Measurements from ENCODE around the gene CHMP2B. TPM values are rescaled to one million over a fixed set of nuclear protein-coding genes. Genes with fewer than 3 reads are reported as not detected.

CHMP2B gene
- total RNA-seq: 10 to 100 TPM; 31.2 to 33.9 TPM
- 55.6 TPM for polyA plus RNA-seq

GRCh38 chr3:87227104-87227834, at the start of gene CHMP2B:
Gene CHMP2B (plus strand): TSS chr3:87227309. CDS start chr3:87227523, 214 bp downstream.
- Mint-ChIP-seq H3K4me1 (peaks cover 44 to 52% (median 47%) of the 10 kb centered on the region in 3 donors), H3K27ac (peak within 1 kb of the TSS; percentile 93 to 99 (median 98)), H3K27me3 (peaks cover 3 to 8% of the 10 kb centered on the region in 2 donors), H3K36me3 (peaks cover 0 to 17% (median 2%) of the 10 kb centered on the region in 3 donors), H3K9me3 (no peaks in the 10 kb centered on the region), H3K4me3 (peak within 1 kb of the TSS; percentile 97 to 100 (median 99))
- peak; percentile 86 to 94 (median 90) for DNase-seq
- ChIA-PET CTCF (interaction anchor here (0.6 kb wide), 1 partner anchor 26 kb away, joined by 4 read pairs; no protein-coding TSS in a partner anchor), POLR2A (interaction anchor here (1.7 to 2.1 kb wide), 2 partner anchors 831 to 922 kb away, joined by 7 to 10 read pairs; partner anchors contain the start of genes C3orf38, CGGBP1 and ZNF654)
- Histone ChIP-seq H3K27me3 (ENCODE audit: insufficient read depth, low read length, poor library complexity, severe bottlenecking) (no peaks in the 10 kb centered on the region), H3K36me3 (ENCODE audit: insufficient read depth, low read length) (no peaks in the 10 kb centered on the region), H3K4me3 (ENCODE audit: low read length) (peak within 1 kb of the TSS; percentile 96), H3K27ac (ENCODE audit: low read depth, low read length) (peak within 1 kb of the TSS; percentile 89), H3K4me1 (ENCODE audit: insufficient read depth, low read length) (peaks cover 24% of the 10 kb centered on the region), H3K9me3 (ENCODE audit: low read length) (no peaks in the 10 kb centered on the region)

- no peaks in the 10 kb centered on the region for H3K27me3 ChIP-seq (ENCODE audit: insufficient read depth, low read length, poor library complexity, severe bottlenecking)
- H3K27ac ChIP-seq (ENCODE audit: low read depth, low read length): no peak overlapping the region
- no peaks in the 10 kb centered on the region for H3K4me1 ChIP-seq (ENCODE audit: insufficient read depth, low read length)
- peaks cover 0 to 2% (median 0%) of the 10 kb centered on the region in 5 donors for H3K9me3 Mint-ChIP-seq
- no peaks in the 10 kb centered on the region for H3K36me3 Mint-ChIP-seq
- POLR2A ChIA-PET: no interaction called here
- DNase-seq: no peak
- no peaks in the 10 kb centered on the region for H3K9me3 ChIP-seq (ENCODE audit: low read length)
- CTCF ChIA-PET: interaction anchor here (2.5 kb wide), 1 partner anchor 11 kb away, joined by 5 read pairs; no protein-coding TSS in a partner anchor
- no peak overlapping the region for H3K4me3 Mint-ChIP-seq
- no peak overlapping the region for H3K4me3 ChIP-seq (ENCODE audit: low read length)
- no peak overlapping the region for H3K27ac Mint-ChIP-seq
- H3K4me1 Mint-ChIP-seq: no peaks in the 10 kb centered on the region
- no peaks in the 10 kb centered on the region for H3K36me3 ChIP-seq (ENCODE audit: insufficient read depth, low read length)
- H3K27me3 Mint-ChIP-seq: peaks cover 5 to 8% of the 10 kb centered on the region in 2 donors
Observed at GRCh38 chr3:87179642-87180041, 47.5 kb upstream of the CHMP2B start.

- CTCF ChIA-PET: interaction anchor here (1.2 kb wide), 1 partner anchor 14 kb away, joined by 3 read pairs; no protein-coding TSS in a partner anchor
- Histone ChIP-seq H3K36me3 (ENCODE audit: insufficient read depth, low read length) (no peaks in the 10 kb centered on the region), H3K4me3 (ENCODE audit: low read length) (no peak overlapping the region), H3K9me3 (ENCODE audit: low read length) (no peaks in the 10 kb centered on the region), H3K4me1 (ENCODE audit: insufficient read depth, low read length) (no peaks in the 10 kb centered on the region), H3K27me3 (ENCODE audit: insufficient read depth, low read length, poor library complexity, severe bottlenecking) (no peaks in the 10 kb centered on the region), H3K27ac (ENCODE audit: low read depth, low read length) (no peak overlapping the region)
- Mint-ChIP-seq H3K27me3 (peaks cover 3 to 6% of the 10 kb centered on the region in 2 donors), H3K9me3 (peaks cover 0 to 2% (median 0%) of the 10 kb centered on the region in 5 donors), H3K36me3 (no peaks in the 10 kb centered on the region), H3K4me3 (no peak overlapping the region), H3K27ac (no peak overlapping the region), H3K4me1 (no peaks in the 10 kb centered on the region)
- DNase-seq: no peak
- POLR2A ChIA-PET: no interaction called here
Observed at GRCh38 chr3:87181551-87181950, 45.6 kb upstream of the CHMP2B start.

- Histone ChIP-seq H3K4me3 (ENCODE audit: low read length) (no peak overlapping the region), H3K27ac (ENCODE audit: low read depth, low read length) (no peak overlapping the region), H3K36me3 (ENCODE audit: insufficient read depth, low read length) (no peaks in the 10 kb centered on the region), H3K9me3 (ENCODE audit: low read length) (no peaks in the 10 kb centered on the region), H3K27me3 (ENCODE audit: insufficient read depth, low read length, poor library complexity, severe bottlenecking) (no peaks in the 10 kb centered on the region), H3K4me1 (ENCODE audit: insufficient read depth, low read length) (no peaks in the 10 kb centered on the region)
- H3K4me1 Mint-ChIP-seq: no peaks in the 10 kb centered on the region
- no peak overlapping the region for H3K4me3 Mint-ChIP-seq
- H3K27ac Mint-ChIP-seq: no peak overlapping the region
- no peaks in the 10 kb centered on the region for H3K36me3 Mint-ChIP-seq
- H3K27me3 Mint-ChIP-seq: peaks cover 6 to 7% of the 10 kb centered on the region in 2 donors
- peaks cover 0 to 2% (median 0%) of the 10 kb centered on the region in 5 donors for H3K9me3 Mint-ChIP-seq
- ChIA-PET POLR2A (no interaction called here), CTCF (no interaction called here)
- DNase-seq: no peak
Observed at GRCh38 chr3:87182023-87182422, 45.1 kb upstream of the CHMP2B start.

- Mint-ChIP-seq H3K9me3 (no peaks in the 10 kb centered on the region), H3K4me3 (no peak overlapping the region), H3K4me1 (no peaks in the 10 kb centered on the region), H3K27ac (no peak overlapping the region), H3K36me3 (no peaks in the 10 kb centered on the region), H3K27me3 (peaks cover 4 to 7% of the 10 kb centered on the region in 2 donors)
- Histone ChIP-seq H3K36me3 (ENCODE audit: insufficient read depth, low read length) (no peaks in the 10 kb centered on the region), H3K27me3 (ENCODE audit: insufficient read depth, low read length, poor library complexity, severe bottlenecking) (no peaks in the 10 kb centered on the region), H3K4me3 (ENCODE audit: low read length) (no peak overlapping the region), H3K9me3 (ENCODE audit: low read length) (no peaks in the 10 kb centered on the region), H3K27ac (ENCODE audit: low read depth, low read length) (no peak overlapping the region), H3K4me1 (ENCODE audit: insufficient read depth, low read length) (no peaks in the 10 kb centered on the region)
- CTCF ChIA-PET: no interaction called here
- no peak for DNase-seq
- POLR2A ChIA-PET: no interaction called here
Observed at GRCh38 chr3:87186608-87187159, 40.4 kb upstream of the CHMP2B start.

- H3K9me3 Mint-ChIP-seq: no peaks in the 10 kb centered on the region
- CTCF ChIA-PET: no interaction called here
- POLR2A ChIA-PET: no interaction called here
Observed at GRCh38 chr3:87191175-87191574, 35.9 kb upstream of the CHMP2B start.

GRCh38 chr3:87191641-87192040, 35.5 kb upstream of the CHMP2B start:
- no peak for DNase-seq
- no peak overlapping the region for H3K4me3 ChIP-seq (ENCODE audit: low read length)
- H3K27me3 Mint-ChIP-seq: peaks cover 3 to 7% of the 10 kb centered on the region in 2 donors
- ChIA-PET POLR2A (no interaction called here), CTCF (no interaction called here)
- H3K9me3 ChIP-seq (ENCODE audit: low read length): no peaks in the 10 kb centered on the region
- no peaks in the 10 kb centered on the region for H3K4me1 Mint-ChIP-seq
- no peaks in the 10 kb centered on the region for H3K36me3 ChIP-seq (ENCODE audit: insufficient read depth, low read length)
- no peaks in the 10 kb centered on the region for H3K9me3 Mint-ChIP-seq
- H3K4me1 ChIP-seq (ENCODE audit: insufficient read depth, low read length): no peaks in the 10 kb centered on the region
- H3K27ac ChIP-seq (ENCODE audit: low read depth, low read length): no peak overlapping the region
- H3K27me3 ChIP-seq (ENCODE audit: insufficient read depth, low read length, poor library complexity, severe bottlenecking): no peaks in the 10 kb centered on the region
- no peak overlapping the region for H3K4me3 Mint-ChIP-seq
- peaks cover 0 to 5% (median 0%) of the 10 kb centered on the region in 3 donors for H3K36me3 Mint-ChIP-seq
- no peak overlapping the region for H3K27ac Mint-ChIP-seq

More at GRCh38 chr3:87191175-87191574, 35.9 kb upstream of the CHMP2B start:
- no peak overlapping the region for H3K4me3 Mint-ChIP-seq
- H3K4me1 Mint-ChIP-seq: no peaks in the 10 kb centered on the region
- H3K27ac Mint-ChIP-seq: no peak overlapping the region
- Histone ChIP-seq H3K4me3 (ENCODE audit: low read length) (no peak overlapping the region), H3K27ac (ENCODE audit: low read depth, low read length) (no peak overlapping the region), H3K27me3 (ENCODE audit: insufficient read depth, low read length, poor library complexity, severe bottlenecking) (no peaks in the 10 kb centered on the region), H3K4me1 (ENCODE audit: insufficient read depth, low read length) (no peaks in the 10 kb centered on the region), H3K9me3 (ENCODE audit: low read length) (no peaks in the 10 kb centered on the region), H3K36me3 (ENCODE audit: insufficient read depth, low read length) (no peaks in the 10 kb centered on the region)
- no peak for DNase-seq
- peaks cover 0 to 5% (median 0%) of the 10 kb centered on the region in 3 donors for H3K36me3 Mint-ChIP-seq
- H3K27me3 Mint-ChIP-seq: peaks cover 4 to 7% of the 10 kb centered on the region in 2 donors

GRCh38 chr3:87196879-87197278, 30.2 kb upstream of the CHMP2B start:
- Histone ChIP-seq H3K4me3 (ENCODE audit: low read length) (no peak overlapping the region), H3K36me3 (ENCODE audit: insufficient read depth, low read length) (no peaks in the 10 kb centered on the region), H3K27me3 (ENCODE audit: insufficient read depth, low read length, poor library complexity, severe bottlenecking) (no peaks in the 10 kb centered on the region), H3K9me3 (ENCODE audit: low read length) (no peaks in the 10 kb centered on the region), H3K27ac (ENCODE audit: low read depth, low read length) (no peak overlapping the region), H3K4me1 (ENCODE audit: insufficient read depth, low read length) (no peaks in the 10 kb centered on the region)
- Mint-ChIP-seq H3K27me3 (peaks cover 4 to 9% of the 10 kb centered on the region in 2 donors), H3K36me3 (peaks cover 0 to 5% (median 0%) of the 10 kb centered on the region in 3 donors), H3K4me3 (no peak overlapping the region), H3K27ac (peak overlapping the region in 1 of 8 donors; percentile 8), H3K4me1 (no peaks in the 10 kb centered on the region), H3K9me3 (no peaks in the 10 kb centered on the region)
- POLR2A ChIA-PET: no interaction called here
- DNase-seq: no peak
- CTCF ChIA-PET: no interaction called here

All from CD8-positive, alpha-beta memory T cell (primary cell).